ENCODE measurements around the gene ANKRD18A. TPM values are rescaled to one million over a fixed set of nuclear protein-coding genes. Genes with fewer than 3 reads are reported as not detected.
A peak's percentile ranks its signal among the peaks of the same experiment; 100 is the strongest.
"Not testable (repeated sequence)": the region's sequence is repeated elsewhere in the genome, so short reads cannot be mapped to it uniquely, and the experiment has no call there.

ANKRD18A gene
- total RNA-seq, 1 experiment from 2014 or later: 1.8 TPM

DNA sequence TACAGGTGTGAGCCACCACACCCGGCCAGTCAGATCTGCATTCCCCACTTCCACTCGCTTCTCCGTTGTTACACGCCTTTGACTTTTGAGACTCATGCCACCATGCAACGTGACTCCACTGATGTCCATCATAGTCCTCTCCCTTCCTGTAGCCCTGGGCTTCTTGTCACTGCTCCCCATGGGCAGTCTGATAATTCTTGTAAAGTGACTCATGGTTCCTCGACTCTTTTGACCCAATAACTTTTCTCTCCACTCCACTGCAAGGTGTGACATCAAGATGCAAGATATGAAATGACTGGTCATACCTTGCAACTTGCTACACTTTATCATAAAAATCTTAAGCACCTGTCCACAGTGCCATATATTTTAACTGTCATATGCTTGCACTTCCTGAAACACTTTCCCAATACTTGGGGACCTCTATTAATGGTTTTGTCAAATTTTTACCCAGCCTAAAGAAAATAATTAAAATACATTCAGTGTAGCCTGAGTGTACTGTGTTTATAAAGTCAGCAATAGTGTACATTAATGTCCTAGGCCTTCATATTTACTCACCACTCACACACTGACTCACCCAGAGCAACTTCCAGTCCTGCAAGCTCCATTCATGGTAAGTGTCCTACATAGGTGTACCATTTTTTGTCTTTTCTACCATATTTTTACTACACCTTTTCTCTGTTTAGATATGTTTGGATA, 18.6 kb upstream of the ANKRD18A start:
- in situ Hi-C loops (cut with HindIII; ENCODE audit: low pct_unique_long_range_greater_than_20kb, low sequenced_read_pairs): no loop called here
- no peak for DNase-seq (ENCODE audit: low read depth)

DNA sequence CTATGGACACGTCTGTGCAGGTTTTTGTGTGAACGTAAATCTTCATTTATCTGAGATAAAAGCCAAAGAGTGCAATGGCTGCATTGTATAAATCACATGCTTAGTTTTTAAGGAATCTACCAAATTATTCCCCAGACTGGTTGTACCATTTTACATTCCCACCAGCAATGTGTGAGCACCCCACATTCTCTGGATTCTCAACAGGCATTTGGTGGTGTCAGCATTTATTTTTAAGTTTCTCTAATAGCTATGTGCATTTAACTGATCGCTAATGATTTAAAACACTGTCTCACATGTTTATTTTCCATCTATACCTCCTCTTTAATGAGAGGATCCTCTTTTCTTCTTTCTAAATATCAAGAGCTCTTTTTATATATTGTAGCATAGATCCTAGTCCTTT, 13.9 kb upstream of the ANKRD18A start:
- in situ Hi-C loops (cut with HindIII; ENCODE audit: low pct_unique_long_range_greater_than_20kb, low sequenced_read_pairs): no loop called here
- DNase-seq (ENCODE audit: low read depth): no peak

- in situ Hi-C loops (cut with HindIII; ENCODE audit: low pct_unique_long_range_greater_than_20kb, low sequenced_read_pairs): no loop called here
- no peak for DNase-seq (ENCODE audit: low read depth)
These were observed 9.1 kb upstream of the ANKRD18A start for GRCh38 chr9:38629511-38629910.

DNA sequence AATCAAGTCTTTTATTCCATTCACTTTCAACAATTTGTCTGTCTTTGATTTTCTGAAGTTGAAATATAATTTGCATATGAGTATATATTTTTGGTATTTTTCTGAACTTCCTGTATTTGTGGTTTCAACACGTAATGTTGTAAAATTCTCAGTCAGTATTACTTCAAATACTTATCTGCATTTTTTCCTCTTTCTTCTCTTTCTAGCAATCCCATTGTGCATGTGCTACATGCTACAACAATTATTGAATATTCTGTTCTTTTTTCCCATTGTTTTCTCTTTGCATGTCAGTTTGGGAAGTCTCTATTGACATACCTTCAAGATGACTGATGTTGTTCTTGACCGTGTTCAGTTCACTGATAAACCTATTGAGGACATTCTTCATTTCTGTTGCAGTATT, 5.6 kb upstream of the ANKRD18A start:
- in situ Hi-C loops (cut with HindIII; ENCODE audit: low pct_unique_long_range_greater_than_20kb, low sequenced_read_pairs): no loop called here
- no peak for DNase-seq (ENCODE audit: low read depth)

DNA sequence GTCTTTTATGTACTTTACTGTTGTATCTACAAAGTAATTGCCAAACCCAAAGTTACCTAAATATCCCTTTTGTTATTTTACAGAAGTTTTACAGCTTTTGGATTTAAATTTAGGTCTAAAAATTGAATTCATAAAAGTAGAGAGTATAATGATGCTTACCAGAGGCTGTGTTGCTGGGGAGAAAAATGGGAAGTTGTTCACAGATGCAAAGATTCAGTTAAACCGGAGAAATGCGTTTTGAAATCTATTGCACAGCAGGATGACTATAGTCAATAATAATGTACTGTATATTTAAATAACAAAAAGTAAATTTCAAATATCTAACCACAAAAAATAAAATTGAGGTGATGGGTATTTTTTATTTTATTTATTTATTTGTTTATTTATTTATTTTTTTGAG, 2.6 kb upstream of the ANKRD18A start:
- DNase-seq (ENCODE audit: low read depth): no peak
- in situ Hi-C loops (cut with HindIII; ENCODE audit: low pct_unique_long_range_greater_than_20kb, low sequenced_read_pairs): no loop called here

- in situ Hi-C loops (cut with HindIII; ENCODE audit: low pct_unique_long_range_greater_than_20kb, low sequenced_read_pairs): no loop called here
- DNase-seq (ENCODE audit: low read depth): peak; percentile 75
These were observed 1.9 kb upstream of the ANKRD18A start for GRCh38 chr9:38622288-38622674.

DNA sequence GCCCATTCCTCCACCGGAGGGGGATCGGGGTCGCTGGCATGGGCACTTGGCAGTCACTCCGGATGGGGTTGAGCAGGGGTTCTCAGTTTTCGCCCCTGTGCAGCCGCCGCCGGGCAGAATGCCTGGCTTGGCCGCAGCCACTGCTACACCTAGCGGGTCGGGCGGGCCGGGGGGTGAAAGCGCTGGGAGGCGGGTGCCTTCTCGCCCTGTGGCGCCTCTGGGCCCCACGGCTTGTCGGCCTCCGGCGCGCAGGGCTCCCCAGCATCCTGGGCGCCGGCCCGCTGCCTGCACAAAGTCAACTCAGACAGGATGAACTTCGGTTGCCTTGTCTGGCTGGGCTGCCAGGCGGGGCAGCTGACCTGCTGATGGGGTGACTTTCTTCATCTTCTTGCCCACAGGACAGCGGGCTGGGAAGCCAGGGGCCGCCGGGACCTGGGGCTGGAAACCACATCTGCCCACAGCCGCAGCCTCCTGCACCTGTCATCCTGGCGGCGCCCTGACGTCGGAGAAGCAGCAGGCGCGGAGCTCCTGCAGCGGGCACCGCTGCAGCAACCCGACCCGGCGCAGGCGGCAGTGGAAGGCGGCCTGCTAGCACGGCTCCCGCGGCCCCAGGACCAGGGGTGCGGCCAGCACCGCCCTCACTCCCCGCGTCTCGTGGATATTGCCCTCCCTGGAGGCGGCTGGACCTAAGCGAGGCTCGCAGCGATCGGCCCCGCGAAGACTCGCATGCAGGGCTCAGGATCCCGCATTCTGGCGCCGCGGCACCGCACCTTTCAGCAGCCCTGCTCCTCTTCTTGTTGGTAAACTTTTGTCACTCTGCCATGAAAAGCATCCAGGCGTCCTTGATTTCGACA, 1.3 kb upstream of the ANKRD18A start:
- DNase-seq (ENCODE audit: low read depth): no peak
- in situ Hi-C loops (cut with HindIII; ENCODE audit: low pct_unique_long_range_greater_than_20kb, low sequenced_read_pairs): no loop called here

DNA sequence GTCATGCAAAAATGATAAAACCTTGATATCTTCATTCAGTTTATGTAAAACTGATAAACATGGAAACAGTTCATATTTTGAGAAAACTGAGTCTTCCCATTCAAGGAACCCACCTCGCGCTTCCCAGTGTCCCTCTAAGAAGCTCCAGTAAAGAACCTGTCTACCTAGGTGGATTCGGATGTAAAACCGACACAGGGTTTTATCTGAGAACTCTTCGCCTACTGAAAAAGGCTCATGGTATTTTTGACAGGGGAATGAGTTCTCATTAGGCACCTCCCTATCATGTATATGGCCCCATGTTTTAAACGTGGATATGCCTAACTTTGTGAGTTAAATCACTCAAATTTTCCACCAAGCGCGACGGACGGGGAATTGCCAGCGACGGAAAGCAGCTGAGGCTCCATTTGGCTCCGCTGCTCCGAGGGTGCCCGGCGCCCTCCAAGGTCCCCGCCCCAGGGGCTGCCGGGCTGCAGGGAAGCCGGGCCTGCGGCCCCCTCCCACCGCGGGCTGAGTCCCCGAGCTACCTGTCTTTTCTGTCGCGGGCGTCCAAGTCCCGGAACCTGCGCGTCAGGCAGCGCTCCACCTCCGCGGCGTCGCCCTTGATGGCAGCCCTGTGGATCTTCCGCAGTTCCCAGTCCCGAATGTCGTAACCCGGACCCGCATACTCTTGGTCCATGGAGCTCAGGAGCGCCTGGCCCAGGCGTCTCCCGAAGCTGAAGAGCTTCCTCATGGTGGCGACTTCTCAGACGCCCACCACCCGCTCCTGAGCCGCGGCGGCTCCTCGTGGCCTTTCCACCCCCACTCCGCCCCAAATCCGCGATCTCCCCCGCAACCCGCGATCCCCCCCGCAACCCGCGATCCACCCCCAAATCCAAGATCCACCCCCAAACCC, 594 bp downstream of the ANKRD18A start:
- in situ Hi-C loops (cut with HindIII; ENCODE audit: low pct_unique_long_range_greater_than_20kb, low sequenced_read_pairs): no loop called here
- peak; percentile 42 for DNase-seq (ENCODE audit: low read depth)

GRCh38 chr9:38598029-38598745, 22.2 kb downstream of the ANKRD18A start:
- in situ Hi-C loops (cut with HindIII; ENCODE audit: low pct_unique_long_range_greater_than_20kb, low sequenced_read_pairs); DNase-seq (ENCODE audit: low read depth): not testable (repeated sequence)

GRCh38 chr9:38595117-38595516, 25.3 kb downstream of the ANKRD18A start:
- in situ Hi-C loops (cut with HindIII; ENCODE audit: low pct_unique_long_range_greater_than_20kb, low sequenced_read_pairs); DNase-seq (ENCODE audit: low read depth): not testable (repeated sequence)

GRCh38 chr9:38591346-38592063, 28.9 kb downstream of the ANKRD18A start:
- DNase-seq (ENCODE audit: low read depth); in situ Hi-C loops (cut with HindIII; ENCODE audit: low pct_unique_long_range_greater_than_20kb, low sequenced_read_pairs): not testable (repeated sequence)

- in situ Hi-C loops (cut with HindIII; ENCODE audit: low pct_unique_long_range_greater_than_20kb, low sequenced_read_pairs); DNase-seq (ENCODE audit: low read depth): not testable (repeated sequence)
These were observed 36.6 kb downstream of the ANKRD18A start for GRCh38 chr9:38583765-38584164.

DNA sequence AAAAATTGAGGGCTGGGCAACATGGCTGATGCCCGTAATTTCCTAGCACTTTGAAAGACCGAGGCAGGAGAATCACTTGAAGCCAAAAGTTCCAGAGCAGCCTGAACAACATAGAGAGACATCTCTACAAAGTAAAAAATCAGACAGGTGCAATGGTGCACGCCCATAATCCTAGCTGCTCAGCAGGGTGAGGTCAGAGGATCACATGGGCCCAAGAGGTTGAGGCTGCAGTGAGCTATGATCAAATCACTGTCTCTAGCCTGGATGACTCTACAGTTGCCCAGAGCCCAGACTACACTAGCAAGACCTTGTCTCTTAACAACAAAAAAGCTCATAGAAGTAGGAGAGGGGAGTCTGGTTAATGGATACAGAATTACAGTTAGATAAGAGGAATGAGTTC, 40.3 kb downstream of the ANKRD18A start:
- DNase-seq (ENCODE audit: low read depth); in situ Hi-C loops (cut with HindIII; ENCODE audit: low pct_unique_long_range_greater_than_20kb, low sequenced_read_pairs): not testable (repeated sequence)

DNA sequence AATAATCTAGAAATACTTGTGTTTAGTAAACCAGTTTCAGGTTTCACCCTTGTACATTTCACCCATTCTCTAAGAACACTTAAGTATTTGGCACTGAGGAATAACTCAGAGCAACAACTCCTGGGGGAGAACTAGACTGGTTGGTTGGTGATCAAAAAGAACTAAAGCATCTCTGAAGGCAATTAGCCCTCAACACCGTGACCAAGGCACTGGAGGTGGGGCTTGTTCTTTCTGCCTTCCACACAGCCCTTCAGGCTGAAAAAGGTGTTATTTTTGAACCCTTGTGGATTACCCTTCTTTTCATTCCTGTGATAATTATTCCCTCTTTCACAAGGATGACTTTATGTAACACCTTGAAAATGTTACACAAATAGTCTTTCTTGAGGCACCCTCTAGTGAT, 44.2 kb downstream of the ANKRD18A start:
- in situ Hi-C loops (cut with HindIII; ENCODE audit: low pct_unique_long_range_greater_than_20kb, low sequenced_read_pairs); DNase-seq (ENCODE audit: low read depth): not testable (repeated sequence)

- DNase-seq (ENCODE audit: low read depth); in situ Hi-C loops (cut with HindIII; ENCODE audit: low pct_unique_long_range_greater_than_20kb, low sequenced_read_pairs): not testable (repeated sequence)
These were observed 54.3 kb downstream of the ANKRD18A start for GRCh38 chr9:38566048-38566447.

DNA sequence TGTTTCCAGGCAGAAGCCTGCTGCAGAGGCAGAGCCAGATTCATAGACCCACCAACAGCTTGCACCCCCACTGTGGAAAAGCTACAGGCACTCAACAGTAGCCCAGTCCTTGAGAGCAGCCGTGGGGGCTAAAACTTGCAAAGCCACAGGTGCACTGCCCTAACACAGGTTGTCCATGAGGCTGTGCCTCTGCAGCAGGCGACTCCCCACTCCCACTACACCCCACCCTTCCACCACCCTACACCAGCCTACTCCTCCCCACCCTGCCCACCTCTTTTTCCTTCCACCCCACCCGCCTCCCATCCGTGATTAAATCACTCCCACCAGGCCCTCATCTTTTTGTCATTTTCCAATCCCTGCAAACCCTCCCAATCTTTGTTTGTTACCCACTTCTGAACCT, 55.2 kb downstream of the ANKRD18A start:
- in situ Hi-C loops (cut with HindIII; ENCODE audit: low pct_unique_long_range_greater_than_20kb, low sequenced_read_pairs); DNase-seq (ENCODE audit: low read depth): not testable (repeated sequence)

DNA sequence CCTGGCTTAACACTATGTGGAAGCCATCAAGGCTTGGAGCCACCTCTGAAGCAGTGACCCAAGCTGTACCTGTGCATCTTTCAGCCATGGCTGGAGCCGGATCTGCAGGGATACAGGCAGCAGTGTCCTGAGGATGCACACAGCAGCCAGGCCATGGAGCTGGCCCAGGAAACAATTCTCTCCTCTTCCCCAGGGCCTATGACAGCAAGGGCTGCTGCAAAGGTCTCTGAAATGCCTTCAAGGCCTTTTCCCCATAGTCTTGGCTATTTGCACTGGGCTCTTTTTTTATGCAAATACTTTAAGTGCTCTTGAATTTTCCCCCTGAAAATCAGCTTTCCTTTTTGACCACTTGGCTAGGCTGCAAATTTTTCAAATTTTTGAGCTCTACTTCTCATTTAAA, 56.5 kb downstream of the ANKRD18A start:
- in situ Hi-C loops (cut with HindIII; ENCODE audit: low pct_unique_long_range_greater_than_20kb, low sequenced_read_pairs); DNase-seq (ENCODE audit: low read depth): not testable (repeated sequence)
